ENCODE data around the gene MBOAT1.

- TF ChIP-seq POLR2AphosphoS5 (IDR thresholded peaks at IDR 0.05) (no peak), CTCF (IDR thresholded peaks at IDR 0.05 in 8 of 11, conservative IDR thresholded peaks at IDR 0.05 in 3 of 11) (no peak), POLR2A (IDR thresholded peaks at IDR 0.05) (no peak)
Observed at GRCh38 chr6:20210158-20210557, 2.1 kb downstream of the MBOAT1 start.
